ENCODE measurements around the gene DEK. TPM values are rescaled to one million over a fixed set of nuclear protein-coding genes. Genes with fewer than 3 reads are reported as not detected.

Gene DEK
- polyA plus RNA-seq, 1 donor (not counting 4 experiments of a cell fraction or from before 2014, with no cell fraction given): 45.0 TPM

DNA sequence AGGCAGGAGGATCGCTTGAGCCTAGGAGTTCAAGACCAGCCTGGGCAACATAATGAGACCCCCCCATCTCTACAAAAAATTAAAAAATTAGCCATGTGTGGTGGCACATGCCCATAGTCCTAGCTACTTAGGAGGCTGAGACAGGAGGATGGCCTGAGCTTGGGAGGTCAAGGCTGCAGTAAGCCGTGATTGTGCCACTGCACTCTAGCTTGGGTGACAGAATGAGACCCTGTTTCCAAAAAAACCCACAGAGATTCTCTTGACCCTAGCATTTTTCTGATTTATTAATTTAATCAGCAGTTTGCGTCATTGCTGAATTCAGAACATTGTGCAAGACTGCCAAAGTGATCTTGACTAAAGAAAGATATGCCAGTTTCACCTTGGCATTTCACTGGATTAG, 72.3 kb downstream of the DEK start:
- H3K79me2 ChIP-seq (ENCODE audit: control insufficient read depth, insufficient read depth, low read length): no peaks in the 10 kb centered on the region
- no peak overlapping the region for H3K9ac ChIP-seq (ENCODE audit: control insufficient read depth, extremely low read depth, insufficient read depth, low read length)
- FAIRE-seq (no peak), DNase-seq (ENCODE audit: low read depth, low spot score) (no peak)
- no peaks in the 10 kb centered on the region for H3K9me3 ChIP-seq (ENCODE audit: control insufficient read depth, low read depth, low read length)
- peaks cover 2 to 12% of the 10 kb centered on the region in 2 experiments for H3K36me3 ChIP-seq (ENCODE audit: control insufficient read depth in 2 of 2, extremely low read depth in 1 of 2, insufficient read depth in 2 of 2, low read length in 2 of 2)
- no peak for TF ChIP-seq EZH2 (IDR thresholded peaks at IDR 0.05; ENCODE audit: low read length)
- TF ChIP-seq, protein P1, sequence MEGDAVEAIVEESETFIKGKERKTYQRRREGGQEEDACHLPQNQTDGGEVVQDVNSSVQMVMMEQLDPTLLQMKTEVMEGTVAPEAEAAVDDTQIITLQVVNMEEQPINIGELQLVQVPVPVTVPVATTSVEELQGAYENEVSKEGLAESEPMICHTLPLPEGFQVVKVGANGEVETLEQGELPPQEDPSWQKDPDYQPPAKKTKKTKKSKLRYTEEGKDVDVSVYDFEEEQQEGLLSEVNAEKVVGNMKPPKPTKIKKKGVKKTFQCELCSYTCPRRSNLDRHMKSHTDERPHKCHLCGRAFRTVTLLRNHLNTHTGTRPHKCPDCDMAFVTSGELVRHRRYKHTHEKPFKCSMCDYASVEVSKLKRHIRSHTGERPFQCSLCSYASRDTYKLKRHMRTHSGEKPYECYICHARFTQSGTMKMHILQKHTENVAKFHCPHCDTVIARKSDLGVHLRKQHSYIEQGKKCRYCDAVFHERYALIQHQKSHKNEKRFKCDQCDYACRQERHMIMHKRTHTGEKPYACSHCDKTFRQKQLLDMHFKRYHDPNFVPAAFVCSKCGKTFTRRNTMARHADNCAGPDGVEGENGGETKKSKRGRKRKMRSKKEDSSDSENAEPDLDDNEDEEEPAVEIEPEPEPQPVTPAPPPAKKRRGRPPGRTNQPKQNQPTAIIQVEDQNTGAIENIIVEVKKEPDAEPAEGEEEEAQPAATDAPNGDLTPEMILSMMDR (optimal IDR thresholded peaks at IDR 0.05 in 1 of 3, IDR thresholded peaks at IDR 0.05 in 1 of 3, conservative IDR thresholded peaks at IDR 0.05 in 1 of 3; ENCODE audit: extremely low read depth in 1 of 3, insufficient read depth in 2 of 3, low read length in 3 of 3): no peak
- H3K4me2 ChIP-seq (ENCODE audit: control insufficient read depth, extremely low read depth, insufficient read depth, low read depth, low read length): no peak overlapping the region
- no peaks in the 10 kb centered on the region for H3K27me3 ChIP-seq (ENCODE audit: control insufficient read depth, extremely low read depth, insufficient read depth, low read length)
- dilution Hi-C loops (cut with MboI; ENCODE audit: extremely low pct_ligation_motif_present, low sequenced_read_pairs): no loop called here
- no peaks in the 10 kb centered on the region for H3K9me1 ChIP-seq (ENCODE audit: control insufficient read depth, extremely low read depth, insufficient read depth, low read length)
- no peak overlapping the region for H2AFZ ChIP-seq (ENCODE audit: control insufficient read depth, low read length)
- no peak overlapping the region for H3K27ac ChIP-seq (ENCODE audit: control insufficient read depth, insufficient read depth, low read length)
- H3K4me1 ChIP-seq (ENCODE audit: control insufficient read depth, extremely low read depth, insufficient read depth, low read length): no peaks in the 10 kb centered on the region
- H4K20me1 ChIP-seq (ENCODE audit: control insufficient read depth, extremely low read depth, insufficient read depth, low read length): no peaks in the 10 kb centered on the region
- no peak overlapping the region for H3K4me3 ChIP-seq (ENCODE audit: control insufficient read depth in 2 of 3, extremely low read depth in 1 of 3, insufficient read depth in 2 of 3, low read depth in 1 of 3, low read length in 3 of 3)

DNA sequence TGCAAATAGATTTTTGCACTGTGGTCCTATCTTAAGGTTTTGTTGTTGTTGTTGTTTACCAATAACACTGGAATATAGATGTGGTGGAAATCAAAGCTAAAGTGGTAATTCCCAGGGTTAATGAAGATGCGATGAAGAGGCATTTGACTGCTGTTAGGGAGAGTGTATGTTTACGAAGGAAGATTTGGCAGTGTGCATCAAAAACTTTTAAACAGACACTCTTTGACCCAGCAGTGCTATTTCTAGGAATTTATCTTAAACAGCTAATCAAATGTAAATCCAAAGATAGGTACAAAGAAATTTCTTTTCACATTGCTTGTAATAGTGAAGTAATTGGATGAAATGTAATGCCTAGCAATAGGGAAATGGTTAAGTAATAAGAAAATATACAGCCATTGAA, 75.1 kb downstream of the DEK start:
- Histone ChIP-seq H3K79me2 (ENCODE audit: control insufficient read depth, insufficient read depth, low read length) (no peaks in the 10 kb centered on the region), H3K9ac (ENCODE audit: control insufficient read depth, extremely low read depth, insufficient read depth, low read length) (no peak overlapping the region), H3K4me1 (ENCODE audit: control insufficient read depth, extremely low read depth, insufficient read depth, low read length) (no peaks in the 10 kb centered on the region), H3K27ac (ENCODE audit: control insufficient read depth, insufficient read depth, low read length) (no peak overlapping the region), H3K9me1 (ENCODE audit: control insufficient read depth, extremely low read depth, insufficient read depth, low read length) (no peaks in the 10 kb centered on the region), H3K36me3 (ENCODE audit: control insufficient read depth in 2 of 2, extremely low read depth in 1 of 2, insufficient read depth in 2 of 2, low read length in 2 of 2) (peaks cover 3 to 14% of the 10 kb centered on the region in 2 experiments), H3K9me3 (ENCODE audit: control insufficient read depth, low read depth, low read length) (no peaks in the 10 kb centered on the region), H4K20me1 (ENCODE audit: control insufficient read depth, extremely low read depth, insufficient read depth, low read length) (no peaks in the 10 kb centered on the region), H3K4me3 (ENCODE audit: control insufficient read depth in 2 of 3, extremely low read depth in 1 of 3, insufficient read depth in 2 of 3, low read depth in 1 of 3, low read length in 3 of 3) (no peak overlapping the region), H3K4me2 (ENCODE audit: control insufficient read depth, extremely low read depth, insufficient read depth, low read depth, low read length) (no peak overlapping the region), H2AFZ (ENCODE audit: control insufficient read depth, low read length) (no peak overlapping the region), H3K27me3 (ENCODE audit: control insufficient read depth, extremely low read depth, insufficient read depth, low read length) (no peaks in the 10 kb centered on the region)
- DNase-seq (ENCODE audit: low read depth, low spot score) (no peak), FAIRE-seq (no peak)
- dilution Hi-C loops (cut with MboI; ENCODE audit: extremely low pct_ligation_motif_present, low sequenced_read_pairs): no loop called here
- no peak for TF ChIP-seq EZH2 (IDR thresholded peaks at IDR 0.05; ENCODE audit: low read length)
- TF ChIP-seq, protein P1 (optimal IDR thresholded peaks at IDR 0.05 in 1 of 3, IDR thresholded peaks at IDR 0.05 in 1 of 3, conservative IDR thresholded peaks at IDR 0.05 in 1 of 3; ENCODE audit: extremely low read depth in 1 of 3, insufficient read depth in 2 of 3, low read length in 3 of 3): no peak

Measured in keratinocyte (primary cell).